HEK293 (cell line): ENCODE measurements around the gene ZCCHC10.

Experiments used
- BCL11A ChIP-seq: fragments of 450-650 bp; formaldehyde crosslinking; IDR thresholded peaks from 2 replicates; pipeline ENCODE4 v1.5.1; 2016; ENCODE audit warnings: low read depth, missing biosample characterization, missing genetic modification characterization
- HOXC10 ChIP-seq: sonication (generic); formaldehyde crosslinking; IDR thresholded peaks from 2 replicates; pipeline ENCODE4 v1.8.1; 2023; ENCODE audit warnings: mild to moderate bottlenecking, missing genetic modification reagents
- PRDM6 ChIP-seq: fragments of 450-650 bp; formaldehyde crosslinking; IDR thresholded peaks from 2 replicates; pipeline ENCODE4 v1.5.1; 2017; ENCODE audit warnings: missing biosample characterization, missing genetic modification characterization
- SCRT1 ChIP-seq: fragments of 450-650 bp; formaldehyde crosslinking; IDR thresholded peaks from 2 replicates; pipeline ENCODE4 v1.5.1; 2016; ENCODE audit warnings: missing biosample characterization, missing genetic modification characterization, borderline replicate concordance
- WT1 ChIP-seq: fragments of 450-650 bp; formaldehyde crosslinking; IDR thresholded peaks from 2 replicates; pipeline ENCODE4 v1.5.1; 2016; ENCODE audit warnings: missing biosample characterization, missing genetic modification characterization
- ZFP37 ChIP-seq: fragments of 450-650 bp; formaldehyde crosslinking; IDR thresholded peaks from 2 replicates; pipeline ENCODE4 v1.5.1; 2016; ENCODE audit warnings: missing biosample characterization, missing genetic modification characterization
- ZNF114 ChIP-seq: fragments of 450-650 bp; formaldehyde crosslinking; IDR thresholded peaks from 2 replicates; pipeline ENCODE4 v1.5.0; 2017; ENCODE audit warnings: missing biosample characterization, missing genetic modification characterization
- ZNF157 ChIP-seq: fragments of 450-650 bp; formaldehyde crosslinking; IDR thresholded peaks from 2 replicates; pipeline ENCODE4 v1.5.1; 2016; ENCODE audit warnings: missing biosample characterization, missing genetic modification characterization
- ZNF211 ChIP-seq: fragments of 450-650 bp; formaldehyde crosslinking; IDR thresholded peaks from 2 replicates; pipeline ENCODE4 v1.5.1; 2016; ENCODE audit warnings: low read depth, missing biosample characterization, missing genetic modification characterization
- ZNF23 ChIP-seq: fragments of 450-650 bp; formaldehyde crosslinking; IDR thresholded peaks from 2 replicates; pipeline ENCODE4 v1.5.1; 2016; ENCODE audit warnings: missing biosample characterization, missing genetic modification characterization, borderline replicate concordance
- ZNF292 ChIP-seq: fragments of 450-650 bp; formaldehyde crosslinking; IDR thresholded peaks from 2 replicates; pipeline ENCODE4 v1.5.1; 2016; ENCODE audit warnings: low read depth, missing biosample characterization, missing genetic modification characterization, borderline replicate concordance
- ZNF324 ChIP-seq: fragments of 450-650 bp; formaldehyde crosslinking; IDR thresholded peaks from 2 replicates; pipeline ENCODE4 v1.5.1; 2016; ENCODE audit warnings: missing biosample characterization, missing genetic modification characterization
- ZNF391 ChIP-seq: fragments of 450-650 bp; formaldehyde crosslinking; IDR thresholded peaks from 2 replicates; pipeline ENCODE4 v1.5.1; 2016; ENCODE audit warnings: low read depth, missing biosample characterization, missing genetic modification characterization, borderline replicate concordance
- ZNF501 ChIP-seq: fragments of 450-650 bp; formaldehyde crosslinking; IDR thresholded peaks from 2 replicates; pipeline ENCODE4 v1.5.1; 2016; ENCODE audit warnings: missing biosample characterization, missing genetic modification characterization
- ZNF529 ChIP-seq: fragments of 450-650 bp; formaldehyde crosslinking; IDR thresholded peaks from 2 replicates; pipeline ENCODE4 v1.5.1; 2017; ENCODE audit warnings: missing genetic modification characterization, missing biosample characterization; ENCODE audit not compliant: insufficient replicate concordance
- ZNF530 ChIP-seq: fragments of 450-650 bp; formaldehyde crosslinking; IDR thresholded peaks from 2 replicates; pipeline ENCODE4 v1.5.1; 2016; ENCODE audit warnings: low read depth, missing biosample characterization, missing genetic modification characterization
- ZNF555 ChIP-seq: fragments of 450-650 bp; formaldehyde crosslinking; conservative IDR thresholded peaks from 2 replicates; pipeline ENCODE4 v1.5.1; 2017; ENCODE audit warnings: missing biosample characterization, mild to moderate bottlenecking, missing genetic modification characterization, inconsistent platforms
- ZNF571 ChIP-seq: fragments of 450-650 bp; formaldehyde crosslinking; IDR thresholded peaks from 2 replicates; pipeline ENCODE4 v1.5.0; 2017; ENCODE audit warnings: missing biosample characterization, missing genetic modification characterization
- ZNF621 ChIP-seq: fragments of 450-650 bp; formaldehyde crosslinking; IDR thresholded peaks from 2 replicates; pipeline ENCODE4 v1.5.1; 2017; ENCODE audit warnings: missing biosample characterization, missing genetic modification characterization
- ZNF776 ChIP-seq: fragments of 450-650 bp; formaldehyde crosslinking; IDR thresholded peaks from 2 replicates; pipeline ENCODE4 v1.5.0; 2017; ENCODE audit warnings: missing biosample characterization, missing genetic modification characterization, borderline replicate concordance
- TF ChIP-seq, protein P1 (sequence below): fragments of 450-650 bp; formaldehyde crosslinking; IDR thresholded peaks from 2 replicates; pipeline ENCODE4 v1.5.1; 2017; ENCODE audit warnings: missing biosample characterization, missing genetic modification characterization
- TF ChIP-seq, protein P2 (sequence below): fragments of 450-650 bp; formaldehyde crosslinking; IDR thresholded peaks from 2 replicates; pipeline ENCODE4 v1.5.0; 2017; ENCODE audit warnings: missing biosample characterization, missing genetic modification characterization, borderline replicate concordance
- TF ChIP-seq, protein P3 (sequence below): fragments of 450-650 bp; formaldehyde crosslinking; conservative IDR thresholded peaks from 2 replicates; pipeline ENCODE4 v1.5.1; 2016; ENCODE audit warnings: low read depth, missing biosample characterization, missing genetic modification characterization
- TF ChIP-seq, protein P4 (sequence below): fragments of 450-650 bp; formaldehyde crosslinking; IDR thresholded peaks from 2 replicates; pipeline ENCODE4 v1.5.1; 2016; ENCODE audit warnings: missing biosample characterization, missing genetic modification characterization

The ZCCHC10 gene

DNA sequence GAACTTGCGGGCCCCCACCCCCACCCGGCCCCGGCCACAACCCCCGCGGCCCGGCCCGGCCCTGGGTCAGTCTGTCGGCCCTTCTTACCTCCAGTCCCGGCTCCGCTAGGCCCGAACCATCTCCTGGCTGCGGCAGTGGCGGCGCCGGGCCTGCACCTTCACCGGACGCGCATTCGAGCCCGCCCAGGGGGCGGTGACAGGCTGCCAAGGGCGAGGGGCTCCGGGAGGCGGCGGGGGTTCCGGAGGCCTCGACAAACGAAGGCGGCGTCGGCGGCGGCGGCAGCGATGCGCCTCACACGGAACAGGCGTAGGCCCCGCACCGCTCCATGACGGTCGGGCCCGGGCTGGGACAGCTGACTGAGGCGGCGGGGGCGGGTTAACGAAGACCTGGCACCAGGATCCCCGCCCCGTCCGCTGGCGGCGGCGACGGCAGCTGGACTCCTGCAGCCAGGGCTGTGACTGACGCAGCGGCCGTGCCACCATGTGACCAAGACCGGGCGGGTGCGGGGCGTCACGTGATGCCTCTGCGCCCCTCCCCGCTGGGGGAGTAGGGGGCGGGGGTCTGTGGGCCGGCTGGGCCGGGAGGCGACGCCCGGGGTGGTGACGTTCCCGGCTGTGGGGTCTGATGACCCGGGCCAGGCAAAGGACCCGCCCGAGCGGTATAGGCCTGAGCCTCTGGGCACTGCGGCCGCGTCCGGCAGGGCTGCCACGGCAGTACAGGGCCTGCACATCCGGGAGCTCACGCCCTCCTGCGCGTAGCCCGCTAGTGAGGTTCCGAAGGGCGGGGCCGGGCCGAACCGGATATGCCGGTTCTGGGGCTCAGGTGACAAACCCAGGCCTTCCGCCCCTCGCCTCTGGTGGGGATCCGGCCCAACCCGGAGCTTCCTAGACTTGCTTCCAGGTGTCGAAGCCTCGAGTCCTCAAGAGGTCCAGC, 62.9 kb downstream of the ZCCHC10 start, which contains the start of gene AFF4 (continued):
- TF ChIP-seq ZNF292 (tag by site-specific recombination), result no peak
- TF ChIP-seq BCL11A (tag by site-specific recombination), result peak; percentile 65; the same call in 1 of the 2 replicates
- no peak for TF ChIP-seq ZNF391 (tag by site-specific recombination)
- no peak for TF ChIP-seq ZNF211 (tag by site-specific recombination)
- peak; percentile 67 for TF ChIP-seq WT1
- no peak for TF ChIP-seq SCRT1 (tag by site-specific recombination)
- TF ChIP-seq ZNF157, result no peak
- TF ChIP-seq, protein P1, sequence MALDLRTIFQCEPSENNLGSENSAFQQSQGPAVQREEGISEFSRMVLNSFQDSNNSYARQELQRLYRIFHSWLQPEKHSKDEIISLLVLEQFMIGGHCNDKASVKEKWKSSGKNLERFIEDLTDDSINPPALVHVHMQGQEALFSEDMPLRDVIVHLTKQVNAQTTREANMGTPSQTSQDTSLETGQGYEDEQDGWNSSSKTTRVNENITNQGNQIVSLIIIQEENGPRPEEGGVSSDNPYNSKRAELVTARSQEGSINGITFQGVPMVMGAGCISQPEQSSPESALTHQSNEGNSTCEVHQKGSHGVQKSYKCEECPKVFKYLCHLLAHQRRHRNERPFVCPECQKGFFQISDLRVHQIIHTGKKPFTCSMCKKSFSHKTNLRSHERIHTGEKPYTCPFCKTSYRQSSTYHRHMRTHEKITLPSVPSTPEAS (tag by site-specific recombination), result no peak
- TF ChIP-seq, protein P2, sequence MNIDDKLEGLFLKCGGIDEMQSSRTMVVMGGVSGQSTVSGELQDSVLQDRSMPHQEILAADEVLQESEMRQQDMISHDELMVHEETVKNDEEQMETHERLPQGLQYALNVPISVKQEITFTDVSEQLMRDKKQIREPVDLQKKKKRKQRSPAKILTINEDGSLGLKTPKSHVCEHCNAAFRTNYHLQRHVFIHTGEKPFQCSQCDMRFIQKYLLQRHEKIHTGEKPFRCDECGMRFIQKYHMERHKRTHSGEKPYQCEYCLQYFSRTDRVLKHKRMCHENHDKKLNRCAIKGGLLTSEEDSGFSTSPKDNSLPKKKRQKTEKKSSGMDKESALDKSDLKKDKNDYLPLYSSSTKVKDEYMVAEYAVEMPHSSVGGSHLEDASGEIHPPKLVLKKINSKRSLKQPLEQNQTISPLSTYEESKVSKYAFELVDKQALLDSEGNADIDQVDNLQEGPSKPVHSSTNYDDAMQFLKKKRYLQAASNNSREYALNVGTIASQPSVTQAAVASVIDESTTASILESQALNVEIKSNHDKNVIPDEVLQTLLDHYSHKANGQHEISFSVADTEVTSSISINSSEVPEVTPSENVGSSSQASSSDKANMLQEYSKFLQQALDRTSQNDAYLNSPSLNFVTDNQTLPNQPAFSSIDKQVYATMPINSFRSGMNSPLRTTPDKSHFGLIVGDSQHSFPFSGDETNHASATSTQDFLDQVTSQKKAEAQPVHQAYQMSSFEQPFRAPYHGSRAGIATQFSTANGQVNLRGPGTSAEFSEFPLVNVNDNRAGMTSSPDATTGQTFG, result no peak
- no peak for TF ChIP-seq ZNF776 (tag by site-specific recombination)
- TF ChIP-seq ZNF114 (tag by site-specific recombination), result no peak
- peak; percentile 63; the same call in 1 of the 2 replicates for TF ChIP-seq ZFP37 (tag by site-specific recombination)
- no peak for TF ChIP-seq HOXC10
- peak; percentile 86 for TF ChIP-seq ZNF501 (tag by site-specific recombination)
- TF ChIP-seq, protein P3, sequence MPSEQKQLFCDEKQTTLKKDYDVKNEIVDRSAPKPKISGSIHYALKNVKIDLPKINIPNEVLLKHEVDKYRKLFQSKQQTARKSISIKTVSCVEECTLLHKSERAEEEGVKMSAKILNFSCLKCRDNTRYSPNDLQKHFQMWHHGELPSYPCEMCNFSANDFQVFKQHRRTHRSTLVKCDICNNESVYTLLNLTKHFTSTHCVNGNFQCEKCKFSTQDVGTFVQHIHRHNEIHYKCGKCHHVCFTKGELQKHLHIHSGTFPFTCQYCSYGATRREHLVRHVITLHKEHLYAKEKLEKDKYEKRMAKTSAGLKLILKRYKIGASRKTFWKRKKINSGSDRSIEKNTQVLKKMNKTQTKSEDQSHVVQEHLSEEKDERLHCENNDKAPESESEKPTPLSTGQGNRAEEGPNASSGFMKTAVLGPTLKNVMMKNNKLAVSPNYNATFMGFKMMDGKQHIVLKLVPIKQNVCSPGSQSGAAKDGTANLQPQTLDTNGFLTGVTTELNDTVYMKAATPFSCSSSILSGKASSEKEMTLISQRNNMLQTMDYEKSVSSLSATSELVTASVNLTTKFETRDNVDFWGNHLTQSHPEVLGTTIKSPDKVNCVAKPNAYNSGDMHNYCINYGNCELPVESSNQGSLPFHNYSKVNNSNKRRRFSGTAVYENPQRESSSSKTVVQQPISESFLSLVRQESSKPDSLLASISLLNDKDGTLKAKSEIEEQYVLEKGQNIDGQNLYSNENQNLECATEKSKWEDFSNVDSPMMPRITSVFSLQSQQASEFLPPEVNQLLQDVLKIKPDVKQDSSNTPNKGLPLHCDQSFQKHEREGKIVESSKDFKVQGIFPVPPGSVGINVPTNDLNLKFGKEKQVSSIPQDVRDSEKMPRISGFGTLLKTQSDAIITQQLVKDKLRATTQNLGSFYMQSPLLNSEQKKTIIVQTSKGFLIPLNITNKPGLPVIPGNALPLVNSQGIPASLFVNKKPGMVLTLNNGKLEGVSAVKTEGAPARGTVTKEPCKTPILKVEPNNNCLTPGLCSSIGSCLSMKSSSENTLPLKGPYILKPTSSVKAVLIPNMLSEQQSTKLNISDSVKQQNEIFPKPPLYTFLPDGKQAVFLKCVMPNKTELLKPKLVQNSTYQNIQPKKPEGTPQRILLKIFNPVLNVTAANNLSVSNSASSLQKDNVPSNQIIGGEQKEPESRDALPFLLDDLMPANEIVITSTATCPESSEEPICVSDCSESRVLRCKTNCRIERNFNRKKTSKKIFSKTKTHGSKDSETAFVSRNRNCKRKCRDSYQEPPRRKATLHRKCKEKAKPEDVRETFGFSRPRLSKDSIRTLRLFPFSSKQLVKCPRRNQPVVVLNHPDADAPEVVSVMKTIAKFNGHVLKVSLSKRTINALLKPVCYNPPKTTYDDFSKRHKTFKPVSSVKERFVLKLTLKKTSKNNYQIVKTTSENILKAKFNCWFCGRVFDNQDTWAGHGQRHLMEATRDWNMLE, result peak; percentile 76
- TF ChIP-seq ZNF530 (tag by site-specific recombination), result no peak
- TF ChIP-seq ZNF571 (tag by site-specific recombination), result no peak
- no peak for TF ChIP-seq ZNF621 (tag by site-specific recombination)
- no peak; the same call in 1 of the 2 replicates for TF ChIP-seq PRDM6 (tag by site-specific recombination)
- TF ChIP-seq, protein P4, sequence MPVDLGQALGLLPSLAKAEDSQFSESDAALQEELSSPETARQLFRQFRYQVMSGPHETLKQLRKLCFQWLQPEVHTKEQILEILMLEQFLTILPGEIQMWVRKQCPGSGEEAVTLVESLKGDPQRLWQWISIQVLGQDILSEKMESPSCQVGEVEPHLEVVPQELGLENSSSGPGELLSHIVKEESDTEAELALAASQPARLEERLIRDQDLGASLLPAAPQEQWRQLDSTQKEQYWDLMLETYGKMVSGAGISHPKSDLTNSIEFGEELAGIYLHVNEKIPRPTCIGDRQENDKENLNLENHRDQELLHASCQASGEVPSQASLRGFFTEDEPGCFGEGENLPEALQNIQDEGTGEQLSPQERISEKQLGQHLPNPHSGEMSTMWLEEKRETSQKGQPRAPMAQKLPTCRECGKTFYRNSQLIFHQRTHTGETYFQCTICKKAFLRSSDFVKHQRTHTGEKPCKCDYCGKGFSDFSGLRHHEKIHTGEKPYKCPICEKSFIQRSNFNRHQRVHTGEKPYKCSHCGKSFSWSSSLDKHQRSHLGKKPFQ (tag by site-specific recombination), result no peak
- TF ChIP-seq ZNF23 (tag by site-specific recombination), result no peak
- TF ChIP-seq ZNF555 (tag by site-specific recombination), result no peak
- TF ChIP-seq ZNF529 (tag by site-specific recombination), result no peak
- TF ChIP-seq ZNF324 (tag by site-specific recombination), result peak; percentile 81
